ENCODE measurements around the gene ZC3H14. TPM values are rescaled to one million over a fixed set of nuclear protein-coding genes. Genes with fewer than 3 reads are reported as not detected.

ZC3H14 gene
- total RNA-seq, 2 experiments from 2014 or later: 33.3 to 37.9 TPM

- no peak for DNase-seq
- Mint-ChIP-seq H3K27ac (no peak overlapping the region), H3K4me3 (no peak overlapping the region), H3K9me3 (no peaks in the 10 kb centered on the region), H3K27me3 (ENCODE audit: low read depth) (no peaks in the 10 kb centered on the region), H3K36me3 (ENCODE audit: low read depth) (peaks cover 7% of the 10 kb centered on the region), H3K4me1 (ENCODE audit: low read depth) (peaks cover 3% of the 10 kb centered on the region)
- CTCF ChIA-PET: interaction anchor here (1.6 kb wide), 1 partner anchor 48 kb away, joined by 3 read pairs; no protein-coding TSS in a partner anchor
- intact Hi-C loops (cut with micrococcal nuclease): no loop called here
Measured at GRCh38 chr14:88618476-88618875, 55.6 kb downstream of the ZC3H14 start.

GRCh38 chr14:88621100-88621499 lies 58.3 kb downstream of the ZC3H14 start:
- Mint-ChIP-seq H3K27ac (no peak overlapping the region), H3K4me3 (no peak overlapping the region), H3K4me1 (ENCODE audit: low read depth) (no peaks in the 10 kb centered on the region), H3K36me3 (ENCODE audit: low read depth) (peaks cover 6% of the 10 kb centered on the region), H3K9me3 (no peaks in the 10 kb centered on the region), H3K27me3 (ENCODE audit: low read depth) (no peaks in the 10 kb centered on the region)
- CTCF ChIA-PET: interaction anchor here (1.1 kb wide), 1 partner anchor 46 kb away, joined by 3 read pairs; no protein-coding TSS in a partner anchor
- intact Hi-C loops (cut with micrococcal nuclease): no loop called here
- DNase-seq: no peak

GRCh38 chr14:88625671-88626070 lies 62.8 kb downstream of the ZC3H14 start:
- Mint-ChIP-seq H3K36me3 (ENCODE audit: low read depth) (peaks cover 2% of the 10 kb centered on the region), H3K4me3 (no peak overlapping the region), H3K4me1 (ENCODE audit: low read depth) (no peaks in the 10 kb centered on the region), H3K27me3 (ENCODE audit: low read depth) (no peaks in the 10 kb centered on the region), H3K27ac (no peak overlapping the region), H3K9me3 (no peaks in the 10 kb centered on the region)
- DNase-seq: no peak
- CTCF ChIA-PET: interaction anchor here (0.7 kb wide), 1 partner anchor 158 kb away, joined by 4 read pairs; no protein-coding TSS in a partner anchor
- intact Hi-C loops (cut with micrococcal nuclease): no loop called here

GRCh38 chr14:88628033-88628432 lies 65.2 kb downstream of the ZC3H14 start:
- no peaks in the 10 kb centered on the region for H3K27me3 Mint-ChIP-seq (ENCODE audit: low read depth)
- H3K27ac Mint-ChIP-seq: no peak overlapping the region
- CTCF ChIA-PET: interaction anchor here (1.3 kb wide), 1 partner anchor 32 kb away, joined by 3 read pairs; no protein-coding TSS in a partner anchor
- intact Hi-C loops (cut with micrococcal nuclease): no loop called here
- no peak overlapping the region for H3K4me3 Mint-ChIP-seq
- peaks cover 2% of the 10 kb centered on the region for H3K36me3 Mint-ChIP-seq (ENCODE audit: low read depth)
- H3K4me1 Mint-ChIP-seq (ENCODE audit: low read depth): no peaks in the 10 kb centered on the region
- H3K9me3 Mint-ChIP-seq: no peaks in the 10 kb centered on the region
- no peak for DNase-seq

- H3K4me1 Mint-ChIP-seq (ENCODE audit: low read depth): no peaks in the 10 kb centered on the region
- CTCF ChIA-PET: interaction anchor here (1.3 kb wide), 1 partner anchor 32 kb away, joined by 3 read pairs; no protein-coding TSS in a partner anchor
- no peaks in the 10 kb centered on the region for H3K9me3 Mint-ChIP-seq
- no peak overlapping the region for H3K27ac Mint-ChIP-seq
- no peak for DNase-seq
- peaks cover 2% of the 10 kb centered on the region for H3K36me3 Mint-ChIP-seq (ENCODE audit: low read depth)
- intact Hi-C loops (cut with micrococcal nuclease): no loop called here
- H3K27me3 Mint-ChIP-seq (ENCODE audit: low read depth): no peaks in the 10 kb centered on the region
- no peak overlapping the region for H3K4me3 Mint-ChIP-seq
Measured at GRCh38 chr14:88628462-88628861, 65.6 kb downstream of the ZC3H14 start.

GRCh38 chr14:88630565-88630964 lies 67.7 kb downstream of the ZC3H14 start:
- intact Hi-C loops (cut with micrococcal nuclease): no loop called here
- H3K27ac Mint-ChIP-seq: no peak overlapping the region
- H3K4me1 Mint-ChIP-seq (ENCODE audit: low read depth): no peaks in the 10 kb centered on the region
- H3K4me3 Mint-ChIP-seq: no peak overlapping the region
- CTCF ChIA-PET: no interaction called here
- H3K27me3 Mint-ChIP-seq (ENCODE audit: low read depth): no peaks in the 10 kb centered on the region
- H3K36me3 Mint-ChIP-seq (ENCODE audit: low read depth): peaks cover 4% of the 10 kb centered on the region
- H3K9me3 Mint-ChIP-seq: no peaks in the 10 kb centered on the region
- DNase-seq: no peak

GRCh38 chr14:88631091-88631490 lies 68.3 kb downstream of the ZC3H14 start:
- Mint-ChIP-seq H3K36me3 (ENCODE audit: low read depth) (peaks cover 4% of the 10 kb centered on the region), H3K27me3 (ENCODE audit: low read depth) (no peaks in the 10 kb centered on the region), H3K4me3 (no peak overlapping the region), H3K4me1 (ENCODE audit: low read depth) (no peaks in the 10 kb centered on the region), H3K27ac (no peak overlapping the region), H3K9me3 (no peaks in the 10 kb centered on the region)
- DNase-seq: no peak
- CTCF ChIA-PET: no interaction called here
- intact Hi-C loops (cut with micrococcal nuclease): no loop called here

- Mint-ChIP-seq H3K4me1 (ENCODE audit: low read depth) (no peaks in the 10 kb centered on the region), H3K9me3 (no peaks in the 10 kb centered on the region), H3K27ac (no peak overlapping the region), H3K27me3 (ENCODE audit: low read depth) (no peaks in the 10 kb centered on the region), H3K36me3 (ENCODE audit: low read depth) (peaks cover 3% of the 10 kb centered on the region), H3K4me3 (no peak overlapping the region)
- intact Hi-C loops (cut with micrococcal nuclease): no loop called here
- CTCF ChIA-PET: no interaction called here
- no peak for DNase-seq
Measured at GRCh38 chr14:88632512-88632911, 69.7 kb downstream of the ZC3H14 start.

GRCh38 chr14:88639221-88639620 lies 76.4 kb downstream of the ZC3H14 start:
- CTCF ChIA-PET: no interaction called here
- H3K36me3 Mint-ChIP-seq (ENCODE audit: low read depth): peaks cover 32% of the 10 kb centered on the region
- no peak overlapping the region for H3K27ac Mint-ChIP-seq
- no peaks in the 10 kb centered on the region for H3K27me3 Mint-ChIP-seq (ENCODE audit: low read depth)
- intact Hi-C loops (cut with micrococcal nuclease): no loop called here
- peaks cover 15% of the 10 kb centered on the region for H3K9me3 Mint-ChIP-seq
- no peak for DNase-seq
- no peaks in the 10 kb centered on the region for H3K4me1 Mint-ChIP-seq (ENCODE audit: low read depth)
- no peak overlapping the region for H3K4me3 Mint-ChIP-seq

- no peak for DNase-seq
- H3K4me1 Mint-ChIP-seq (ENCODE audit: low read depth): no peaks in the 10 kb centered on the region
- H3K36me3 Mint-ChIP-seq (ENCODE audit: low read depth): peaks cover 24% of the 10 kb centered on the region
- no peak overlapping the region for H3K27ac Mint-ChIP-seq
- H3K9me3 Mint-ChIP-seq: no peaks in the 10 kb centered on the region
- intact Hi-C loops (cut with micrococcal nuclease): no loop called here
- no peaks in the 10 kb centered on the region for H3K27me3 Mint-ChIP-seq (ENCODE audit: low read depth)
- no peak overlapping the region for H3K4me3 Mint-ChIP-seq
- CTCF ChIA-PET: no interaction called here
Measured at GRCh38 chr14:88660056-88660455, 97.2 kb downstream of the ZC3H14 start.

- Mint-ChIP-seq H3K27me3 (ENCODE audit: low read depth) (no peaks in the 10 kb centered on the region), H3K9me3 (peaks cover 13% of the 10 kb centered on the region), H3K4me1 (ENCODE audit: low read depth) (no peaks in the 10 kb centered on the region), H3K4me3 (no peak overlapping the region), H3K27ac (no peak overlapping the region), H3K36me3 (ENCODE audit: low read depth) (peaks cover 13% of the 10 kb centered on the region)
- intact Hi-C loops (cut with micrococcal nuclease): loop anchor here (1.0 to 5.0 kb wide), 7 partner anchors 105 to 1250 kb away; partner anchors contain the start of genes EML5, TTC8 and ZC3H14
- CTCF ChIA-PET: interaction anchor here (0.6 to 2.5 kb wide), 25 partner anchors 9 to 1553 kb away, joined by 3 to 11 read pairs (median 3); partner anchors contain the start of gene EML5
- peak; percentile 66 for DNase-seq
Measured at GRCh38 chr14:88667555-88668273, 104.9 kb downstream of the ZC3H14 start.

- H3K27ac Mint-ChIP-seq: no peak overlapping the region
- H3K4me1 Mint-ChIP-seq (ENCODE audit: low read depth): no peaks in the 10 kb centered on the region
- H3K9me3 Mint-ChIP-seq: peaks cover 16% of the 10 kb centered on the region
- no peak for DNase-seq
- H3K4me3 Mint-ChIP-seq: no peak overlapping the region
- intact Hi-C loops (cut with micrococcal nuclease): loop anchor here (5.0 kb wide), 1 partner anchor 1249 kb away; no protein-coding TSS in a partner anchor
- H3K36me3 Mint-ChIP-seq (ENCODE audit: low read depth): peaks cover 21% of the 10 kb centered on the region
- CTCF ChIA-PET: interaction anchor here (0.5 to 3.1 kb wide), 16 partner anchors 8 to 1552 kb away, joined by 3 to 13 read pairs (median 4); no protein-coding TSS in a partner anchor
- no peaks in the 10 kb centered on the region for H3K27me3 Mint-ChIP-seq (ENCODE audit: low read depth)
Measured at GRCh38 chr14:88668448-88669116, 105.7 kb downstream of the ZC3H14 start.
